Measurements from ENCODE around the gene CLCF1. TPM values are rescaled to one million over a fixed set of nuclear protein-coding genes. Genes with fewer than 3 reads are reported as not detected.
"Not testable (repeated sequence)": the region's sequence is repeated elsewhere in the genome, so short reads cannot be mapped to it uniquely, and the experiment has no call there.

Gene CLCF1
- total RNA-seq, 2 experiments from 2014 or later, result 0.09 to 0.27 TPM

GRCh38 chr11:67402192-67402839, 28.9 kb upstream of the CLCF1 start:
- ChIA-PET POLR2A (interaction anchor here (0.7 to 1.8 kb wide), 10 partner anchors 10 to 162 kb away, joined by 3 to 9 read pairs (median 4); partner anchors contain the start of genes PITPNM1, PTPRCAP and RAD9A), CTCF (interaction anchor here (1.0 to 5.2 kb wide), 19 partner anchors 10 to 213 kb away, joined by 3 to 34 read pairs (median 6); partner anchors contain the start of genes POLD4, PTPRCAP and RPS6KB2)
- peaks cover 55% of the 10 kb centered on the region for H3K36me3 Mint-ChIP-seq (ENCODE audit: low read depth)
- ATAC-seq; H3K9me3 Mint-ChIP-seq (ENCODE audit: low read depth); H3K27me3 Mint-ChIP-seq: not testable (repeated sequence)
- peaks cover 54% of the 10 kb centered on the region for H3K4me1 Mint-ChIP-seq
- intact Hi-C loops (cut with DNase I, micrococcal nuclease), result loop anchor here (1.0 to 10.0 kb wide), 8 partner anchors 11 to 722 kb away; partner anchors contain the start of genes ANKRD13D (in 1 of the 2), CHKA (in 1 of the 2), KDM2A (in 1 of the 2) and RAD9A (in 1 of the 2)
- peak overlapping the region; percentile 81 for H3K27ac Mint-ChIP-seq
- H3K4me3 Mint-ChIP-seq, result peak overlapping the region; percentile 82
- DNase-seq, result peak; percentile 25

DNA sequence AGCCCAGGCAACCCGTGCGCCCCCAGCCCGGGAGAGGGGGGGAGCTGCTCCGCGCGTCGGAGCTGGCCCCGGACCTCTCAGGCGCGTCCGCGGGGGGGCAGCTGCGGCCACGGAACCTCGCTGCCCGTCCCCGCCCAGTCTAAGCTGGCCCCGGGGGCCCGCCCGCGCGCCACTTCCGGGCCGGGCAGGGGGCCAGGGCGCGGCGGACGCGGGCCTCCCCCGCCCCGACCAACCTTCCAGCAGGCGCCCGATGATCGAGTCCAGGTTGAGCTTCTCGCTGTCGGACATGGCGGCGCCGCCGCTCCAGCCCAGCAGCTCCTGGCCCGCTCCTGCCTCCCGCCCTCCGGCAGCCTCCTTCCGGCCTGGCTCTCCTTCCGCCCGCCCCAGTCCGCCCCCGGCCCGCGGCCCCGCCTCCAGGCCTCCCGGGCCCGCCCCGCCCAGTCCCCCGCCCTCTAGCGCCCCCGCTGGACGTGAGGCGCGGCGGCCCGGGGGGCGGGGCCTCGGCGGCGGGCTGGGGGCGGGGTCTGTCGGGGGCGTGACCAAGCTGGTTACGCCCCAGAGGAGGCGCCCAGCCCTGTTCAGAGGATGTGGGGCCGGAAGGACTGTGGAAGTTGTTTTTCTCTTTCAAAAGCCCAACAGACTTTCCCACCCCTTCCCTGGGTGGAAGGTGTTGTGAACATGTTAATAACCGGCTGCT, 28.2 kb upstream of the CLCF1 start, which contains the start of gene PPP1CA:
Gene PPP1CA, minus strand, starts transcription at position 364 of the 697 bp plus-strand sequence. Its CDS starts 76 bp downstream, at position 288.
- ChIA-PET CTCF (interaction anchor here (0.8 to 5.2 kb wide), 23 partner anchors 10 to 249 kb away, joined by 3 to 34 read pairs (median 4); partner anchors contain the start of genes ACY3, NUDT8, POLD4 and PTPRCAP), POLR2A (interaction anchor here (0.7 to 1.8 kb wide), 9 partner anchors 10 to 161 kb away, joined by 3 to 9 read pairs (median 4); partner anchors contain the start of genes PITPNM1, PTPRCAP and RAD9A)
- H3K27ac Mint-ChIP-seq, result peak within 1 kb of the TSS; percentile 87
- intact Hi-C loops (cut with DNase I, micrococcal nuclease), result loop anchor here (1.0 to 10.0 kb wide), 16 partner anchors 10 to 723 kb away; partner anchors contain the start of genes RAD9A (in 2 of the 2), TMEM134 (in 2 of the 2), AIP (in 1 of the 2) and ANKRD13D (in 1 of the 2)
- H3K36me3 Mint-ChIP-seq (ENCODE audit: low read depth), result peaks cover 52% of the 10 kb centered on the region
- H3K27me3 Mint-ChIP-seq, result no peaks in the 10 kb centered on the region
- H3K9me3 Mint-ChIP-seq (ENCODE audit: low read depth), result no peaks in the 10 kb centered on the region
- peaks cover 52% of the 10 kb centered on the region for H3K4me1 Mint-ChIP-seq
- peak; percentile 67 for ATAC-seq
- peak within 1 kb of the TSS; percentile 82 for H3K4me3 Mint-ChIP-seq
- peak; percentile 97 for DNase-seq

- ATAC-seq, result no peak
- H3K27me3 Mint-ChIP-seq, result no peaks in the 10 kb centered on the region
- peak overlapping the region; percentile 87 for H3K27ac Mint-ChIP-seq
- H3K4me1 Mint-ChIP-seq, result peaks cover 49% of the 10 kb centered on the region
- POLR2A ChIA-PET, result interaction anchor here (0.7 to 1.8 kb wide), 7 partner anchors 9 to 161 kb away, joined by 3 to 9 read pairs (median 4); partner anchors contain the start of genes PITPNM1, PTPRCAP and RAD9A
- DNase-seq, result no peak
- H3K36me3 Mint-ChIP-seq (ENCODE audit: low read depth), result peaks cover 49% of the 10 kb centered on the region
- intact Hi-C loops (cut with DNase I, micrococcal nuclease), result loop anchor here (1.0 to 10.0 kb wide), 13 partner anchors 10 to 724 kb away; partner anchors contain the start of genes TMEM134 (in 2 of the 2), AIP (in 1 of the 2), CHKA (in 1 of the 2) and KDM2A (in 1 of the 2)
- H3K4me3 Mint-ChIP-seq, result peak overlapping the region; percentile 82
- no peaks in the 10 kb centered on the region for H3K9me3 Mint-ChIP-seq (ENCODE audit: low read depth)
- CTCF ChIA-PET, result interaction anchor here (0.8 to 5.2 kb wide), 21 partner anchors 9 to 250 kb away, joined by 3 to 34 read pairs (median 6); partner anchors contain the start of genes ACY3, NUDT8, POLD4 and PTPRCAP
Observed at GRCh38 chr11:67400942-67401494, 27.6 kb upstream of the CLCF1 start.

GRCh38 chr11:67400251-67400941, 27.0 kb upstream of the CLCF1 start:
- peak overlapping the region; percentile 87 for H3K27ac Mint-ChIP-seq
- no peaks in the 10 kb centered on the region for H3K27me3 Mint-ChIP-seq
- no peak for ATAC-seq
- DNase-seq, result peak; percentile 37
- intact Hi-C loops (cut with DNase I, micrococcal nuclease), result loop anchor here (5.0 to 10.0 kb wide), 4 partner anchors 87 to 724 kb away; partner anchors contain the start of genes CHKA (in 1 of the 2) and KDM2A (in 1 of the 2)
- peak overlapping the region; percentile 82 for H3K4me3 Mint-ChIP-seq
- H3K9me3 Mint-ChIP-seq (ENCODE audit: low read depth), result no peaks in the 10 kb centered on the region
- CTCF ChIA-PET, result interaction anchor here (0.8 to 5.2 kb wide), 12 partner anchors 12 to 250 kb away, joined by 3 to 34 read pairs (median 6); partner anchors contain the start of genes ACY3 and NUDT8
- POLR2A ChIA-PET, result interaction anchor here (1.5 to 1.8 kb wide), 3 partner anchors 9 to 105 kb away, joined by 3 to 9 read pairs (median 4); partner anchors contain the start of genes PITPNM1, PTPRCAP and RAD9A
- H3K36me3 Mint-ChIP-seq (ENCODE audit: low read depth), result peaks cover 45% of the 10 kb centered on the region
- peaks cover 47% of the 10 kb centered on the region for H3K4me1 Mint-ChIP-seq

- Mint-ChIP-seq H3K9me3 (ENCODE audit: low read depth) (no peaks in the 10 kb centered on the region), H3K4me1 (peaks cover 47% of the 10 kb centered on the region), H3K4me3 (peak overlapping the region; percentile 33), H3K27me3 (no peaks in the 10 kb centered on the region), H3K36me3 (ENCODE audit: low read depth) (peaks cover 35% of the 10 kb centered on the region), H3K27ac (no peak overlapping the region)
- intact Hi-C loops (cut with DNase I, micrococcal nuclease), result no loop called here
- DNase-seq, result no peak
- ChIA-PET CTCF (interaction anchor here (0.9 to 1.4 kb wide), 3 partner anchors 9 to 42 kb away, joined by 4 to 5 read pairs (median 5); no protein-coding TSS in a partner anchor), POLR2A (no interaction called here)
- ATAC-seq, result no peak
Observed at GRCh38 chr11:67398661-67399563, 25.5 kb upstream of the CLCF1 start.

DNA sequence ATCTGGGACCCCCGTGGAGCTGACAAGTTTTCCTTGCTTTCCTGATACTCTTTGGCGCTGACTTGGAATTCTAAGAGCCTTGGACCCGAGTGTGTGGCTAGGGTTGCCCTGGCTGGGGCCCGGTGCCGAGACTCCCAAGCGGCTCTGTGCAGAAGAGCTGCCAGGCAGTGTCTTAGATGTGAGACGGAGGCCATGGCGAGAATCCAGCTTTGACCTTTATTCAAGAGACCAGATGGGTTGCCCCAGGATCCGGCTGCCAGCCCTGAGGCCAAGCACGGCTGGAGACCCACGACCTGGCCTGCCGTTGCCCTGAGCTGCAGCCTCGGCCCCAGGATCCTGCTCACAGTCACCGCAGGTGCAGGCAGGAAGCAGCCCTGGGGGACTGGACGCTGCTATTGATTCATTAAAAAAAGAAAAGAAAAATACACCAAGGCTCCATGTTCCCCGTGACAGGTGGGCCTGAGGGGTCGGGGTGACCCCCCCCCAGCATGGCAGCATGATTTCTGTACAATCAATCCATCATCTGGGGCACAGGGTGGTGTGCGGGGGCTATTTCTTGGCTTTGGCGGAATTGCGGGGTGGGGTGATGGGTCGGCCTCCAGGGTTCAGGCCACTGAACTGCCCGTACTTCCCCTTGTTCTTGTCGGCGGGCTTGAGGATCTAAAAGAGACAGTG, 24.7 kb upstream of the CLCF1 start:
- H3K9me3 Mint-ChIP-seq (ENCODE audit: low read depth), result no peaks in the 10 kb centered on the region
- intact Hi-C loops (cut with DNase I, micrococcal nuclease), result no loop called here
- peaks cover 41% of the 10 kb centered on the region for H3K36me3 Mint-ChIP-seq (ENCODE audit: low read depth)
- ChIA-PET CTCF (interaction anchor here (0.9 to 1.4 kb wide), 2 partner anchors 8 to 24 kb away, joined by 4 to 5 read pairs; no protein-coding TSS in a partner anchor), POLR2A (no interaction called here)
- DNase-seq (no peak), ATAC-seq (no peak)
- H3K4me1 Mint-ChIP-seq, result peaks cover 48% of the 10 kb centered on the region
- H3K4me3 Mint-ChIP-seq, result no peak overlapping the region
- H3K27ac Mint-ChIP-seq, result no peak overlapping the region
- H3K27me3 Mint-ChIP-seq, result no peaks in the 10 kb centered on the region

- CTCF ChIA-PET, result interaction anchor here (1.4 to 1.7 kb wide), 2 partner anchors 8 to 15 kb away, joined by 4 to 6 read pairs; no protein-coding TSS in a partner anchor
- H3K4me1 Mint-ChIP-seq, result peaks cover 49% of the 10 kb centered on the region
- DNase-seq, result no peak
Observed at GRCh38 chr11:67397536-67397935, 24.1 kb upstream of the CLCF1 start.

GRCh38 chr11:67396587-67397389, 23.4 kb upstream of the CLCF1 start:
- no peak overlapping the region for H3K4me3 Mint-ChIP-seq
- no peaks in the 10 kb centered on the region for H3K27me3 Mint-ChIP-seq
- POLR2A ChIA-PET, result interaction anchor here (0.6 kb wide), 1 partner anchor 47 kb away, joined by 9 read pairs; no protein-coding TSS in a partner anchor
- no peak for ATAC-seq
- H3K9me3 Mint-ChIP-seq (ENCODE audit: low read depth), result no peaks in the 10 kb centered on the region
- CTCF ChIA-PET, result interaction anchor here (0.6 to 1.7 kb wide), 6 partner anchors 8 to 78 kb away, joined by 3 to 6 read pairs (median 4); no protein-coding TSS in a partner anchor
- DNase-seq, result no peak
- H3K27ac Mint-ChIP-seq, result peak overlapping the region; percentile 80
- H3K36me3 Mint-ChIP-seq (ENCODE audit: low read depth), result peaks cover 41% of the 10 kb centered on the region
- intact Hi-C loops (cut with DNase I, micrococcal nuclease), result no loop called here
- H3K4me1 Mint-ChIP-seq, result peaks cover 49% of the 10 kb centered on the region

More at GRCh38 chr11:67397536-67397935, 24.1 kb upstream of the CLCF1 start:
- POLR2A ChIA-PET, result no interaction called here
- Mint-ChIP-seq H3K36me3 (ENCODE audit: low read depth) (peaks cover 41% of the 10 kb centered on the region), H3K4me3 (no peak overlapping the region), H3K27me3 (no peaks in the 10 kb centered on the region), H3K9me3 (ENCODE audit: low read depth) (no peaks in the 10 kb centered on the region), H3K27ac (no peak overlapping the region)
- intact Hi-C loops (cut with DNase I, micrococcal nuclease), result no loop called here
- ATAC-seq, result no peak

All from activated CD4-positive, alpha-beta T cell treated with anti-CD3 and anti-CD28 coated beads for 36 hours (primary cell).